ENCODE measurements around the gene RBMS3.
"Not testable (repeated sequence)": the region's sequence is repeated elsewhere in the genome, so short reads cannot be mapped to it uniquely, and the experiment has no call there.

The RBMS3 gene

DNA sequence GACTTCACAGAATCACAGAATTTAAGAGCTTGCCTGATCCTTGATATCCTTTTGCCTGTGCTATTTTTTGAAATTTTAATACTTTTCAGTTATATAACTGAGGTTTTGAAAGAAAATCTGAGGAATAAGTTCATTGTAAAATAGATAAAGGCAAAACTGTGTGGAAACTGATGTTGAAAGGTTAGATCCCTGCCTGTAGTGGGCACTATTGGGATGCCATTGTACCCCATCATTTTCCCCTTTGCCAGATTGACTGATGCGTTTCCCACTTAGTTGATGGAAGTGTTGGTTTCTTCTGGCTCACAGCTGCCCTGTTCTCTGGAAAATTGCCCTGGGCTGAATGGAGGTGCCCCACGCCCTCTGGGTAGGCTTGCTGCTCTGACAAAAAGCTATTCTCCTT lies 387.9 kb downstream of the RBMS3 start:
- TF ChIP-seq, protein P1, sequence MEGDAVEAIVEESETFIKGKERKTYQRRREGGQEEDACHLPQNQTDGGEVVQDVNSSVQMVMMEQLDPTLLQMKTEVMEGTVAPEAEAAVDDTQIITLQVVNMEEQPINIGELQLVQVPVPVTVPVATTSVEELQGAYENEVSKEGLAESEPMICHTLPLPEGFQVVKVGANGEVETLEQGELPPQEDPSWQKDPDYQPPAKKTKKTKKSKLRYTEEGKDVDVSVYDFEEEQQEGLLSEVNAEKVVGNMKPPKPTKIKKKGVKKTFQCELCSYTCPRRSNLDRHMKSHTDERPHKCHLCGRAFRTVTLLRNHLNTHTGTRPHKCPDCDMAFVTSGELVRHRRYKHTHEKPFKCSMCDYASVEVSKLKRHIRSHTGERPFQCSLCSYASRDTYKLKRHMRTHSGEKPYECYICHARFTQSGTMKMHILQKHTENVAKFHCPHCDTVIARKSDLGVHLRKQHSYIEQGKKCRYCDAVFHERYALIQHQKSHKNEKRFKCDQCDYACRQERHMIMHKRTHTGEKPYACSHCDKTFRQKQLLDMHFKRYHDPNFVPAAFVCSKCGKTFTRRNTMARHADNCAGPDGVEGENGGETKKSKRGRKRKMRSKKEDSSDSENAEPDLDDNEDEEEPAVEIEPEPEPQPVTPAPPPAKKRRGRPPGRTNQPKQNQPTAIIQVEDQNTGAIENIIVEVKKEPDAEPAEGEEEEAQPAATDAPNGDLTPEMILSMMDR (IDR thresholded peaks at IDR 0.05; ENCODE audit: low read depth, low read length, missing control alignments): peak; percentile 15
- H3K4me3 ChIP-seq (replicated peaks; ENCODE audit: low read depth, low read length): no peak overlapping the region
- DNase-seq (ENCODE audit: extremely low read depth, low read depth): no peak

DNA sequence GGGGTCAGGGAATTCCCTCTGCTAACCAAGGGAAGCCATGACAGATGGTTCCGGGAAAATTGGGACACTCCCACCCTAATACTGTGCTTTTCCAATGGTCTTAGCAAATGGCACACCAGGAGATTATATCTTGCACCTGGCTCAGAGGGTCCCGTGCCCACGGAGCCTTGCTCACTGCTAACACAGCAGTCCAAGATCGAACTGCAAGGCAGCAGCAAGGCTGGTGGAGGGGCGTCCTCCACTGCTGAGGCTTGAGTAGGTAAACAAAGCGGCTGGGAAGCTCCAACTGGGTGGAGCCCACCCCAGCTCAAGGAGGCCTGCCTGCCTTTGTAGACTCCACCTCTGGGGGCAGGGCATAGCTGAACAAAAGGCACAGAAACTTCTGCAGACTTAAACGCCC lies 389.6 kb downstream of the RBMS3 start:
- not testable (repeated sequence) for DNase-seq (ENCODE audit: extremely low read depth, low read depth)

DNA sequence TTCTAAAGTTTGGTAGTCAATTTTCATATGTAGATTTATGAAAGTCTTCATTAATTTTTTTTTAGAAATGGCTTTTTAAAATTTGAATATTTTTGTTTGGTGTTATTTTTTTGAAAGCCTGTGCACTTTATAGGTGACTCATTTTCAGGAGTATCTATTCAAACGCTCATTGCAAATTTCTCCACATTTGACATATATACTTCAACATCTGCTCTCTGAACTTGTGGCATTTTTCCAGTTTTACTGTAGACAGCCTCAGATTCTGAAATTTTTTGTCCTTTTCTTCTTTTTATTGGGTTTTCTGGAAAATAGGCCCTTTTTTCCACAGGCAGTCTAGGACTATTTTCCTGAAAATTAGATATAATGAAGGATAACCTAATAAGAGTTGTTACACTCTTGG lies 396.6 kb downstream of the RBMS3 start:
- DNase-seq (ENCODE audit: extremely low read depth, low read depth): no peak
- H3K4me3 ChIP-seq (replicated peaks; ENCODE audit: low read depth, low read length): no peak overlapping the region
- TF ChIP-seq, protein P1 (IDR thresholded peaks at IDR 0.05; ENCODE audit: low read depth, low read length, missing control alignments): no peak

More for the DNA sequence above, 389.6 kb downstream of the RBMS3 start:
- not testable (repeated sequence) for H3K4me3 ChIP-seq (replicated peaks; ENCODE audit: low read depth, low read length)

DNA sequence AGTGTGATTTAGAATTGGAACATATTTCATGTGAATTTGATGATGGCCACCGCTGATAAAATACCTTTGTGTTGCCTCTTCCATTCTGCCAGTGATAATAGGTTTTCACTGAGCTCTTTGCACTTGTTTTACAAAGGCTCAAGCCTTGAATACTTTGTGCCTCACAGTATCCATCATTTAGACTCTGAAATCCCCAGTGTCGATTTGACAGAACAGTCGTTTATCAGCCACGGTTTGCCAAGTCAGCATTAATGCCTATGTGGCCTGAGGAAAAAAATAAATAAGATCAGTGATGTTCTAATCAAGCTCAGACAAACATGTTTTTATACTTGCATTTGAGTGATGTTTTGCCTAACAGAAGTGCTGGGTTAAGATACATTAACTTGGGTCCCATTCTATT lies 399.1 kb downstream of the RBMS3 start:
- TF ChIP-seq, protein P1 (IDR thresholded peaks at IDR 0.05; ENCODE audit: low read depth, low read length, missing control alignments): no peak
- DNase-seq (ENCODE audit: extremely low read depth, low read depth): no peak
- no peak overlapping the region for H3K4me3 ChIP-seq (replicated peaks; ENCODE audit: low read depth, low read length)

DNA sequence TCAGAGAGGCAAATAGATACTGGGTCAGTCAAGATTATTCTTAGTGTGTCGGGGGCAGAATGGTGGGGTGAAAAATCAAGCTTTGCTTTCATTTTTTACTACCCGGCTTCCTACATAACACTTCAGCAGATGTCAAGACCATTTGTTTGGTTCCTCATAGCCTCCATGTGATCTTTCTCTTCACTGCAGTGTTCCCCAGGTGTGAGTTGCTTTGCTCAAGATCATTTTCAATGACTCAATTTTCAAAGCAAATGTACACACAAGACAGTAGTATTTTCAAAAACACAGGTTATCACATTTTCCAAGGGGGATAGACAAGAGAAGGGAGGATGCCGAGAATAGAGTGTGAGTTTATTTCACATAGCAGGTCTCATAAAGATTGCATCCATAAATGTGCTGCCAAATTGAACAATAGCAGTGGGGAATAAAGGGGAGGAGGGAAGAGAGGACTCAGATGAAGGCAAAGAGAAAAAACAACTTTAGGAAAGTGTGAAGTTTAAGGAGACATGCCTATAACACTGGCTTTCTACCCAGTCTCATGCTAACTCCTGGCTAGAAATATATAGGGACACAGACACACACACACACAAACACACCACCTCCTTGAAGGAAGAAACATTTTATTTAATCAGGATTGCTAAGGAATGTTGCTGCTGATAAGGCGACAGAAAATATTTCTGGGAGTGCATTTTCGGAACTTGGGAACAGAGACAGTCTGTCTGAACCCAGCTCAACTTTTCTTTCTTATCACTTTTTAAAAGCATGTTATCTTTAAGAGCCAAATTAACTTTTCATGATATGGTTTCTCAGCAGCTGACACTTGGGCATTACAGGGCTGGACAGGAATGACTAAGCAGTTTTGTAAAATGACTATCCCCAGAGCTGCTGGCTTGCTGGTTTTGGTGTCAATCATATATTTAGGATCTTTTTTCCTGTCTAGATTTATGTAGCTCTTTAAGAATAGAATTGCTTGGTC lies 402.4 kb downstream of the RBMS3 start:
- no peak overlapping the region for H3K4me3 ChIP-seq (replicated peaks; ENCODE audit: low read depth, low read length)
- TF ChIP-seq, protein P1 (IDR thresholded peaks at IDR 0.05; ENCODE audit: low read depth, low read length, missing control alignments): no peak
- no peak for DNase-seq (ENCODE audit: extremely low read depth, low read depth)

DNA sequence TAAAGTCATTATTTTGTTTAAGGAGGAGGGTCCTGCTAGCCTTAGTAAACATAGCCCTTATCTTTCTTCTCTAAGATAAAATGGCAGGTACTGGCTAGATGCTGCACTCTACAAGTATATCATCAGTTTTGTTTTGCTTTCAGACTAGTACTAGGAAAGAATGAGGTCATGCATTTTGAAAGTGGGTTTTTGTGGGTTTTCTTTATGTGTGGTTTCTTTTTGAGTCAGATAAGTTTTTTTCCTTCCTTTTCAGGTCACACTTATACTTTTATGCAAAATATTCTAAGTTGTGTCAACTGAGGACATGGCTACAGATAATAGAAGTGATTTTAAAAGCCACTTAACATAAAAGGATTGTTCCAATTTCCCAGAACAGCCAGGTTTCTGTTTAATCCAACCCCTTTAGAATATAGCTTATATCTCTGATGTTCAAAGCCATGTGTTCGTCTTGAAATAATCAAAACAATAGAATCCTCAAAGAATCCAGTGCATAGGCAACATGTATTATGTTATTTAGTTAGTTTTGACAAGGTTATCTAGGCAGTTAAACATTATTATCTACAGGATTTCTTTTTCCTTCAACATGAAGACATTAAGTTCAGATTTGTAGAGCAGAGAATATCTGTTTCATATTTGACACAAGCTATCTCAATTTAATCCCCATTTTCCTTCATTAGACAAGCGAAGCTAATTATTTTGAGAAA lies 406.2 kb downstream of the RBMS3 start:
- no peak overlapping the region for H3K4me3 ChIP-seq (replicated peaks; ENCODE audit: low read depth, low read length)
- TF ChIP-seq, protein P1 (IDR thresholded peaks at IDR 0.05; ENCODE audit: low read depth, low read length, missing control alignments): no peak
- no peak for DNase-seq (ENCODE audit: extremely low read depth, low read depth)

DNA sequence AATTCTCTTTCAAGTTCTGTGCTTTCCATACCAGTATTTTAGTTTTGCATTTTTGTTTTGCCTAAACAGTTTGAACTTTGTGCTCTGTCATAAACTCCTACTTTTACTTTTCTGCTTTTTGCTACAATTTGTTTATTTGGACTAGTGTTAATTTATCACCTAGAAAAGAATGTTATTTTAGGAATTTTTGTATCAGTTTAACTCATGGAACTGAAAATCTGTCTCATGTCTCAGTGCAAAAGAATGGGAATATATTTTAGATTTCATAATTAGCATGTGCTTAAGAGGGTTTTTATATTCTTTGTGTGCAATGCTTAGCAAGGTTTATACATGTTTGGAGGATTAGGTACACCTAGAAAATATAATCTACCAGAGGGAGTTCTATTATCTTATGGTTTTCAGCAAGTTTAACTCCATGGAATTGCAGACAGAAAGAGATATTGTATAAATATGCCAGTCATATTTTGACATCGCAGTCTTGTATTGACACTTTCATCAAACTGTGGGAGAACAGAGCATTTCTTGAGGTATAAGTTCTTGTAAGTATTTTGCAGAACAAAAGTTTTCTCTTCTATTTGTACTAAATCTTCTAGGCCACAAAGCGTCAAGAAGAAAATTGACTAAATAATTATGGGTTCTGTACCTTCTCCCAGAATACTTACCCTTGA lies 409.9 kb downstream of the RBMS3 start:
- TF ChIP-seq, protein P1 (IDR thresholded peaks at IDR 0.05; ENCODE audit: low read depth, low read length, missing control alignments): no peak
- no peak for DNase-seq (ENCODE audit: extremely low read depth, low read depth)
- H3K4me3 ChIP-seq (replicated peaks; ENCODE audit: low read depth, low read length): no peak overlapping the region

Measured in HFF-Myc (cell line).